HG03571 (cell line): ENCODE measurements around the gene DDX4.

Experiments used
- ATAC-seq: cut with Tn5 transposase; IDR thresholded peaks from one replicate; pipeline ENCODE4 v1.9.1; 2021; ENCODE audit not compliant: unreplicated experiment

DDX4 gene

GRCh38 chr5:55864606-55865541 lies 127.0 kb downstream of the DDX4 start:
- ATAC-seq, result no peak

- no peak for ATAC-seq
Measured at GRCh38 chr5:55865831-55866230, 128.0 kb downstream of the DDX4 start.

GRCh38 chr5:55866485-55866884 lies 128.6 kb downstream of the DDX4 start:
- ATAC-seq, result no peak
